ENCODE results near the gene MINDY2. TPM values are rescaled to one million over a fixed set of nuclear protein-coding genes. Genes with fewer than 3 reads are reported as not detected.

MINDY2 gene
- total RNA-seq, 1 donor: 66.5 TPM

DNA sequence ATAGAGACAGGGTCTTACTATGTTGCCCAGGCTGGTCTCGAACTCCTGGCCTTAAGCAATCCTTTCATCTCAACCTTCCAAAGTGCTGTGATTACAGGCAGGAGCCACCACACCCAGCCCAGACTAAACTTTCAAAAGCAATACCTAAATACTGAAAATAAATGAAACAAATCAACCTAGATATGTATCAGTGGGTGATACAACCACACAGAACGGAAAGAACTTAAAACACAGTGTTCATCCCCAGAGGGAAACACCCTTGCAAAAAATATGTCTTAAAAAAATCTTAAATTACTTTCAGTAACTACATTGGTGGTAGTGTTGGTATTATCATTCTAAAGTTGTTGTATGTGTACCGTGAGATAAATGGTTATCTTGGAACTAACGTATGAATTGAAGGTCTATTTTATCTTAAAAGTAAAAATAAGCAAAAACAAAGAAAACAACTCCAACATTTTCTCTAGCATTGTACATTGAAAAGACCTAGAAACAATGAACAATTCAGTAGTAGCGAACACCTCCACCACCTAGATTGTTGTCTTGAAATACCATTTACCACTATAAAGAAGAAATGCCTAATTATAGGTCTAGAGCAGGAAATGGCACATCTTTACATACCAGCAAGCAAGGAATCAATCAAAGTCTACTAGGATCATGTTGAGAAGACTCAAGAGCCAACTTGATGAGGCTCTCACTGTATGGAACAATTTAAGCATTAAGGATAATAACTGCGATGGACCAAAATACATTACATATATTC lies 137.6 kb downstream of the MINDY2 start:
- no peak for DNase-seq (ENCODE audit: low read depth)
- no peak overlapping the region for H3K4me3 ChIP-seq (ENCODE audit: low read depth, low read length)
- TF ChIP-seq, protein P1, sequence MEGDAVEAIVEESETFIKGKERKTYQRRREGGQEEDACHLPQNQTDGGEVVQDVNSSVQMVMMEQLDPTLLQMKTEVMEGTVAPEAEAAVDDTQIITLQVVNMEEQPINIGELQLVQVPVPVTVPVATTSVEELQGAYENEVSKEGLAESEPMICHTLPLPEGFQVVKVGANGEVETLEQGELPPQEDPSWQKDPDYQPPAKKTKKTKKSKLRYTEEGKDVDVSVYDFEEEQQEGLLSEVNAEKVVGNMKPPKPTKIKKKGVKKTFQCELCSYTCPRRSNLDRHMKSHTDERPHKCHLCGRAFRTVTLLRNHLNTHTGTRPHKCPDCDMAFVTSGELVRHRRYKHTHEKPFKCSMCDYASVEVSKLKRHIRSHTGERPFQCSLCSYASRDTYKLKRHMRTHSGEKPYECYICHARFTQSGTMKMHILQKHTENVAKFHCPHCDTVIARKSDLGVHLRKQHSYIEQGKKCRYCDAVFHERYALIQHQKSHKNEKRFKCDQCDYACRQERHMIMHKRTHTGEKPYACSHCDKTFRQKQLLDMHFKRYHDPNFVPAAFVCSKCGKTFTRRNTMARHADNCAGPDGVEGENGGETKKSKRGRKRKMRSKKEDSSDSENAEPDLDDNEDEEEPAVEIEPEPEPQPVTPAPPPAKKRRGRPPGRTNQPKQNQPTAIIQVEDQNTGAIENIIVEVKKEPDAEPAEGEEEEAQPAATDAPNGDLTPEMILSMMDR (IDR thresholded peaks at IDR 0.05; ENCODE audit: insufficient read depth, low read depth, low read length): no peak

- peak; percentile 18 for DNase-seq (ENCODE audit: low read depth)
Measured at GRCh38 chr15:58909616-58910015, 138.5 kb downstream of the MINDY2 start.

GRCh38 chr15:58910456-58910855 lies 139.4 kb downstream of the MINDY2 start:
- TF ChIP-seq, protein P1 (IDR thresholded peaks at IDR 0.05; ENCODE audit: insufficient read depth, low read depth, low read length): no peak
- DNase-seq (ENCODE audit: low read depth): no peak
- H3K4me3 ChIP-seq (ENCODE audit: low read depth, low read length): no peak overlapping the region

More at GRCh38 chr15:58909616-58910015, 138.5 kb downstream of the MINDY2 start:
- no peak overlapping the region for H3K4me3 ChIP-seq (ENCODE audit: low read depth, low read length)
- TF ChIP-seq, protein P1 (IDR thresholded peaks at IDR 0.05; ENCODE audit: insufficient read depth, low read depth, low read length): no peak

Small RNA genes within 50 kb of the gene (small RNA-seq; reads per million reads assigned to genes)
- 0.28 reads per million for gene RF00012
- not detected for gene ZNF444P1

Other genes starting within 250 kb of the MINDY2 start
- gene ADAM10, start 21.6 kb upstream of the MINDY2 start, total RNA-seq: 135 and 200 TPM in 2 replicates
- 66.7 and 68.7 TPM in 2 replicates for gene SLTM, start 162.4 kb downstream of the MINDY2 start, total RNA-seq
- 24.5 and 35.0 TPM in 2 replicates for gene RNF111, start 216.4 kb downstream of the MINDY2 start, total RNA-seq

Measured in fibroblast of villous mesenchyme (primary cell).